ENCODE results near the gene TBCEL.
"Not testable (repeated sequence)": the region's sequence is repeated elsewhere in the genome, so short reads cannot be mapped to it uniquely, and the experiment has no call there.

TBCEL gene, protein sequence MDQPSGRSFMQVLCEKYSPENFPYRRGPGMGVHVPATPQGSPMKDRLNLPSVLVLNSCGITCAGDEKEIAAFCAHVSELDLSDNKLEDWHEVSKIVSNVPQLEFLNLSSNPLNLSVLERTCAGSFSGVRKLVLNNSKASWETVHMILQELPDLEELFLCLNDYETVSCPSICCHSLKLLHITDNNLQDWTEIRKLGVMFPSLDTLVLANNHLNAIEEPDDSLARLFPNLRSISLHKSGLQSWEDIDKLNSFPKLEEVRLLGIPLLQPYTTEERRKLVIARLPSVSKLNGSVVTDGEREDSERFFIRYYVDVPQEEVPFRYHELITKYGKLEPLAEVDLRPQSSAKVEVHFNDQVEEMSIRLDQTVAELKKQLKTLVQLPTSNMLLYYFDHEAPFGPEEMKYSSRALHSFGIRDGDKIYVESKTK

DNA sequence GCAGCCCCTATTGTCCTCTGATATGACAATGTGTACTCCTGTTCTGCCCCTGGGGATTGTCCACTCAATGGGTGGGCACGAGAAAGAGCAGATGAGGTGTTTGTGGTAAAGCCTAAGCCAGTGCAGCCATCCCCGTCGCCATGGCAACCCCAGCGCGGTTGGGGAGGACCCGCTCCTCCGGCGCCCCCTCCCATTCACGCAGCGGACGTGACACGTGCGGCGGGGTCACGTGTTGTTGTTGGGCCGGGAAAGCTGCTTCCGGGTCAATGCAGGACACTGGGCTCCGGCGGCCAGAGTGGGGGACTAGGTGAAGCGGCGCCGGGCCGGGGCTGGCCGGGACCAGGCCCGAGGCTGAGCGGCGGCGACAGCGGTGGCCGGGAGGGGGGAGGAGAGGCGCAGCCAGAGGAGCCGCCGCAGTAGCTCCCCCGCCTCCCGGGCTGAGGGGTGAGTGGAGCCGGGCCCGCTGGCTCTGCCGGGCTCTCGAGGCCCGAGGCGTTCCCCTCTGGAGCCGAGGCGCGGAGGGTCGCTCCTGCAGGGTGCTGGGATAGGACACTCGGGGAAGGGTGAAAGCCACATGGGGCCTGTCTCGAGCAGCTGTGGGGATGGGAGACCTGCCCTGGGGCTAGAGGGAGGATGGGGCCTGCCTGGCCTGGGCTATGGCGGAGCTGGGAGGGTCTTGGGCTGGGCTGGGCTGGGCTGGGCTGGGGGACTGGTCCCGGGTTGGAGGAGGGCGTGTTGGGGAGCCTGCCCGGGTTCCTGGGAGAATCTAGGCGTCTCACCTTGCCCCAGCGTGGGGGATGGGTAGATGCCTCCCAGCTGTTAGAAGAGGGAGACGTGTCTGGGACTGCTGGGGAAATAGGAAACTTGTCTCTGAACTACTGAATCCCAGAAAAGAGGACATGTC, at the start of gene TBCEL:
Gene TBCEL (plus strand): TSS at position 255 of the 904 bp plus-strand sequence. CDS start 21,589 bp downstream, outside the sequence.
- peak within 1 kb of the TSS; percentile 80 for H3K4me3 ChIP-seq (ENCODE audit: low read depth, low read length)

DNA sequence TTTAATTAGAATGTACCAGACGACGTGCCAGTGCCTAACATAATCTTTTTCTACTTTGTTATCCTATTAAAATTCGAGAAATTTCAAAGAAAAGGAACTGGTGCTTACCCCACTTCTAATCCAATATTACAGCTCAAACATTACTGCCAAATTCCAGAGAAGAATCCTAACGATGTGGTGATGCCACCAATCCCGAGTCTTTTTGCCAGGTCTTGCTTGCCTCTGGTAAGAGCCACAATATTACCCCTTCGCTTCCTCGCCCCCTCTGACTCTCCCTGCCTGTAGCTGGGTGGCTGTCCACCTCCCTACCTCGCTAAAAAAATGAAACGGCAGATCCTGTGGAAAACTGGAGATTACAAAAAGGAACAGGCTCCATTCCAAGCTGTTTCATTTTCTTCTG, 49.4 kb upstream of the TBCEL start:
- no peak overlapping the region for H3K4me3 ChIP-seq (ENCODE audit: low read depth, low read length)

DNA sequence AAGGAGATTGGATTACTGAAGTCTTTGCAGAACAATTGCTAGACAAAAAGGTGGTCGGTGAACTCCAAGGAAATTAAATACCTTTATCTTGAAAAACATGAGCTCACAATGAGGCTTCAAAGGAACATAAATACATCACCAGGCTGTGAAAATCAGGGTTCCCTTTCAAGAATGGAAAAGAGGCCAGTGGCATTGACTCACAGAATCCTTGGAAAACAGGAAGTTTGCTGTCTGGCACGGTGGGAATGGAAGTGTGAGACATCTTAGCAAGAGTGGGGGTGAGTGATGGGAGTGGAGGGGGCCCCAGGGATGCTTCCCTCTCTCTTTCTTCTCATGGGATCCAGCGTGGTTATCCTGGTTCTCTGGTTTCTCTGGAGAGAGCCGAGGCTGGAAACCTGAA, 48.9 kb upstream of the TBCEL start:
- H3K4me3 ChIP-seq (ENCODE audit: low read depth, low read length), result no peak overlapping the region

DNA sequence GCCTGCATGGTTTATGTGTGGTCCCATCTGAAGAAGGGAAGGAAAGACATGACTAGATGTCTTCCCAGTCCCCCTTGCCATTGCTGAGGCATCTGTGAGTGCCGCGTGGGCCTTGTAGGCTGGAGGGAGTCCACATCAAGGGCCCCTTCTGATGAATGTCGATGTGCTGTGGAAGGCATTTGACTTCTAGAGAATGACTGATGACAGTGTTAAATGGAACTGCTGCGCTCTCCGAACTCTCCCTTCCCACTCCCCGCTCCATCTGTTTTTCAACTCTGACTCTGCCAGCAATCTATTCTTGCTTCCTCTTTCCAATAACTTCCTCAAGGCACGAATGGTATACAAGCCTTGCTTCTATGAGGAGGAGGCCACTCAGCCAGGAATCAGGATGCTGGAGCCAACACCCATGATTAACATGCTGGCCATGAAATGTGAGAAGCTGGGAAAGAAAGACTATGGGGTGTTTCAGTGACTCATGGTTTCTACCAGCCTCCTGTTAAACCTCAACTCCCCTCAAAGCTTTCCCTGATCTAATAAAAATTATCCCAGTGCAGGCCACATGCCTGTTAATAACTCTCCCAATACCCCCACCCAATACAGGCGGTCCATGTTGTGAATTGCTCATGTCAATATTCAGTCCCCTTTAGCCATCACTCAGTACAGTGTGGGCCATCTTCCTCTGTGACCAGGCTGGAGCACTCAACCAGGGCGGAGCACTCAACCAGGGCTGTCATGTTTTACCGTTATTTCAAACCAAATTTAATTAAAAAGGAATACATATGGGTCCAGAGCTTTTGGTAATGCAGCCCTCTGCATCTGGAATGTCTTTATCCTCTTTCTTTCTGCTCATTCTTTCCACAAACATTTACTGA, 46.4 kb upstream of the TBCEL start:
- no peak overlapping the region for H3K4me3 ChIP-seq (ENCODE audit: low read depth, low read length)

DNA sequence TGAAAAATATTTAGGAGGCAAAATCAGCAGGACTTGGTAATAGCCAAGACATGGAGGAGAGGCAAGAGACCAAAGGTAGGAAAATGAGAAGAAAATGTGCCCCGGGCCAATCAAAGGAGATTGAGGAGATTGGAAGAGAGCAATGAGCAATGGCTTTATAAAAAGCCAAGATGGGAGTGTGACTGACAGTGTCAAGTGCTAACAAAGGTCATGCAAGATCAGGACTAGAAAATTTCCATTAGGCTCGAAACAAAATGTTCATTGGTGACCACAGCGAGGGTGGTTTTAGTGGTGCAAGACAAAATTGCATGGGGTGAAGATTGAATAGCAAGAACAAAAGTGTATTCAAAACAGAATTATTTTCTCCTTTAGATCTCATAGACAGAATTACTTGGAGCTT, 45.2 kb upstream of the TBCEL start:
- no peak overlapping the region for H3K4me3 ChIP-seq (ENCODE audit: low read depth, low read length)

DNA sequence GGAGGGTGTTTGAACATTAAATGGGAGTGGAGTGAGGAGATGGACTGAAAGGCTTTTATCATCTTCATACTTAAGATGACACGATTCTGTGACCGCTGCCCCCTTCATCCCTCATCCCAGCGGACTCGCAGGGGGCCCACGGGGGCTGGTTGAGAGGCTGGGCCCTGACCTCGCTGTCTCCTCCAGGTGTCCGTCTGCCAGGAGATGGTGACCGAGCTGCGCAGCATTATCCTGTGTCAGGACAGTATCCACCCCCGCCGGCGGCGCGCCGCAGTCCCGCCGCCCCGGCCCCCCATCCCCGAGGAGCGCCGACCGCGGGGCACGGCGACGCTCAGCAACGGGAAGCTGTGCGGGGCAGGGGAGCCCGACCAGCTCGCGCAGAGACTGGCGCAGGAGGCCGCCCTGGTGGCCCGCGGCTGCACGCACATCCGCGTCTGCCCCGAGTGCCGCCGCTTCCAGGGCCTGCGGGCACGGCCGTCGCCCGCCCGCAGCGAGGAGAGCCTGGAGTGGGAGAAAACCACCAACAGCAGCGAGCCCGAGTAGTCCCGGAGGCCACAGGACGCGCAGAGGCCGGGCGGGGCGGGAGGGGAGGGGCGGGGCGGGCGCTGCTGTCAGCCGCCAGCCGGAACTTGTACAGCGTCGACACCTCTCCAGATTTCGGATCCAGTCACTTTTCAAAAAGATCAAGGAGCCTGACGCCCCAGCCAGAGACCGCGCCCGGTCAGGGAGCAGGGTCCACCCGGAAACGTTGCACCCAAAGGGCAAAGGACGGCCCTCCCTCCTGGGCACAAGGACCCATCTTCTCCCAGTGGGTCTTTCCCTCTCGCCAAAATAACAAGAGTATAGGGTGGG, 38.0 kb upstream of the TBCEL start:
- H3K4me3 ChIP-seq (ENCODE audit: low read depth, low read length), result no peak overlapping the region

DNA sequence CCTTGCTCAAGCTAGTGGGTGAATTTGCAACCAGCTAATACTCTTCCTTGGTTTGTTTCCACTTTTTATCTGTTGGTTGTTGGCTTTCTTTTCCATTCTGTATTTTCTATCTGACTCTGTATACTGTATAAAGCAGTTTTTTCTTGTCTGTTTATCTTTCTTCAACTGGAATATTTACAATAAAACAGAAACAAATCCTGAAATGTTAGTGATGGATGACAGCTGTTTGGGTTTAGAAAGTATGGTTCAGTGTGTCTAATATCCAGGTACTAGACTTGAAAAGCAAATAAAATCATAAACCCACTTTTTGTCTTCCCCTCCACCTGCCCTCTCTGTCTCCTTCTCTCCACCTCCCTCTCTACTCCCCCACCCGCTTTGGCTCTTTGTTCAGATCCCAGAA, 35.3 kb upstream of the TBCEL start:
- H3K4me3 ChIP-seq (ENCODE audit: low read depth, low read length), result no peak overlapping the region

DNA sequence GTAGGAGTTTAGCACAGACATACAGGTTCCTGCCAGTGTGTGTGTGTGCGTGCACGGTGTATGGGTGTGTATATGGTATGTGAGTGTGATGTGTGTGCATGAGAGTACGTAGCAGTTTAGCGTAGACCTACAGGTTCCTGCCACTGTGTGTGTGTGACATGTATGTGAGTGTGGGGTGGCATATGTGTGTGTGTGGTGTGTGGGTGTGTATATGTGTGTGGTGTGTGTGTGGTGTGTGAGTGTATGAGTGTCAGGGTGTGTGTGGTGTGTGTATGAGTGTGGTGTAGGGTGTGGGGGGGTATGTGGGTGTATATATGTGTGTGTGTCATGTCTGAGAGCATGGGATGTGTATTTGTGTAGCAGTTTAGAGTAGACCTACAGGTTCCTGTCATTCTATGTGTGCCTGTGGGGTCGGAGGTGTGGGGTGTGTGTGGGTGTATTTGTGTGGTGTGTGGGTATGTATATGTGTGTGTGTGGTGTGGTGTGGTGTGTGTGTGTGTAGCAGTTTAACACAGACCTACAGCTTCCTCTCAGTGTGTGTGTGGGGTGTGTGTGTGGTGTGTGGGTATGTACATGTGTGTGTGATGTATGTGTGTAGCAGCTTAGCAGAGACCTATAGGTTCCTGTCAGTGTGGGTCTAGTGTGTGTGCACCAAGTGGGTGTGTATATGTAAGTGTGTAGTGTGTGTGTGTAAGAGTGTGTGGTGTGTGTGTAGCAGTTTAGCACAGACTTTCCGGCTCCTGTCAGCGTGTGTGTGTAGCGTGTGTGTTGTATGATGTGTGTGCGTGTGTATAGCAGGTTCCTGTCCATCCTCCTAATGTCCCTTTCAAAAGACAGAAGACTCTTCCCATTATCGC, 31.8 kb upstream of the TBCEL start:
- H3K4me3 ChIP-seq (ENCODE audit: low read depth, low read length), result no peak overlapping the region

DNA sequence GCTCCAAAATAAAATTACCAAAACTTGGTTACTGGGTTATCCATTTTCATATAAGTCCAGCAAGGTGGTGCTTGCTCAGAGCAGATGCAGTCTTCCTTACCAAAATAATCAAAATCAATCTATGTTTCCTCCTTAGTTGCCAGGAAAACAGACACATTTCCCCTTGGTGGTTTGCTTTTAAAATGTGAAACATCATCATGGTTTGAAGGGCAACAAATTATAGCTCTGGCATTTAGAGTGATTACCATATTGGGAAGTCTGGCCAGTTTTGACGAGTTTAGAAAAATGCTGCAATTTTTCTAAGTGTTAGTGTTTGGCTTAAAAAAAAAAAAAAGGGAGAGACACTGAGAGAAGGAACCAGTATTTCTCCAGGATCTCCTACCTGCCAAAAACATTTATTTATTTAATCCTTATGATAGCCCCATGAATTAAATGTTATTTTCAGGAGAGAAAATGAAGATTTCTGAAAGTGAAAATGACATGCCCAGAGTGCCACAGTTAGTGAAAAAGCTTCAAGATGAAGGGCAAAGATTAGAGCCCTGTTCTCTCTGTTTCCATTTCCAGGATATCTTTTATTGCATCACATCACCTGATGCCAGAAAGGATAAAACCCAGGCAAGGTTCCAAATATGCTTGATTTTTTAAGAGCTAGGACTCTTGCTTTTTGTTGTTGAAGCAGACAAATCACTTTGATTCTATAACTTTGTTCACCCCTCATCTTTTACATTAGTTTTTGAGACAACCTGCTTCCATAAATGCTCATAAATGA, 29.6 kb upstream of the TBCEL start:
- H3K4me3 ChIP-seq (ENCODE audit: low read depth, low read length), result no peak overlapping the region

DNA sequence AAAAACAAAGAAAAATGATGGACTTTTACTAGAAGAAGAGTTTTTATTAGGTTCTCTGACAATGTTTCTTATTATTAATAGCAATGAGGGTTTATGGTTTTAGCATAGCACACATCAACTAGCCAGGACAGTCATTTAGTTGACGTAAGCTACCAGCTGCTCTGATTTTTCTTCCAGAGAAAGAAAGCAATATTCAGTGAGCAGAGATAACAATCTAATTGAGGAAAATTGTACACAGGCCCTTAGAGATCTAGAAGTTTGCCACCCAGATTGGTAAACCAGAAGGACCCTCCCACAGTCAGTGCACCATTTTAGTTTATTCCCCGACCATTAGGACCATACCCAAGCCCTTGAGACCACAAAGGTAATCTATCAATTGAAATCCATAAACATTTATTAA, 28.7 kb upstream of the TBCEL start:
- no peak overlapping the region for H3K4me3 ChIP-seq (ENCODE audit: low read depth, low read length)

DNA sequence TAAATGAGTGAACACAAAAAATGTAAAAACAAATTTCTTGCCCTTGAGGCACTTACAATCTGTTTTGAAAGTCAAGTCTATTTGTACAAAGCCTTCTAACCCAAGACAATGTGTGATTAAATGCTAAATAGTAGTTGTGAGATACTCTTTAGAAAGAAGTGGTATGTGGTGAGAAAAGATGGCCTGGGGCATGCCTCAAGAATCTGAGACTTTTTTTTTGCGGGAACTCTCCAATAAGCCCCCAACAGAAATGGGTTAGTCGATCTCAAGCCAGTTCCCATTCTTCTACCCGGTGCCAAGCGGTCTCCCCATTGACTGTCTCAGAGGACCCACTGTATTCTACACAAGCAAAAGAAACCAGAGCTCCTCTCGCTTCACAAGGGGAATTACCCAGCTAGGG, 26.9 kb upstream of the TBCEL start:
- H3K4me3 ChIP-seq (ENCODE audit: low read depth, low read length), result no peak overlapping the region

DNA sequence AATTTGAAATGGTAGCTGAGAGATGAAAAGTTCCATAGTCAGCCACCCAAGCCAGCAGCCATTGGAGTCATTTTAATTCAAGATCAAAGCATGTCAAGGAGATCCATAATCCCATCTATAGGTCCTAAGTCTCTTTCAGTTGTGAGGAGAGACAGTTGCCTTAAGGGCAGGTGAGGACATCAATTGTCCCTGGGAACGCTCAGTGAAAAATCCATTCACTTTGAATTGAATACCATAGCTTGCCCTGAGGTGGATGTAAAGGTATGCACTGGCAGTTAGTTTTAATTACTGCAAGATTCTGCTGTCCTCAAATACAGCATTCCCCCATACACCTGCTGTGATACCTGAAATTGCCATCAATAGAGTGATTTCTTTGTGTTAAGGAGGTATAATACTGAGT, 25.3 kb upstream of the TBCEL start:
- no peak overlapping the region for H3K4me3 ChIP-seq (ENCODE audit: low read depth, low read length)

DNA sequence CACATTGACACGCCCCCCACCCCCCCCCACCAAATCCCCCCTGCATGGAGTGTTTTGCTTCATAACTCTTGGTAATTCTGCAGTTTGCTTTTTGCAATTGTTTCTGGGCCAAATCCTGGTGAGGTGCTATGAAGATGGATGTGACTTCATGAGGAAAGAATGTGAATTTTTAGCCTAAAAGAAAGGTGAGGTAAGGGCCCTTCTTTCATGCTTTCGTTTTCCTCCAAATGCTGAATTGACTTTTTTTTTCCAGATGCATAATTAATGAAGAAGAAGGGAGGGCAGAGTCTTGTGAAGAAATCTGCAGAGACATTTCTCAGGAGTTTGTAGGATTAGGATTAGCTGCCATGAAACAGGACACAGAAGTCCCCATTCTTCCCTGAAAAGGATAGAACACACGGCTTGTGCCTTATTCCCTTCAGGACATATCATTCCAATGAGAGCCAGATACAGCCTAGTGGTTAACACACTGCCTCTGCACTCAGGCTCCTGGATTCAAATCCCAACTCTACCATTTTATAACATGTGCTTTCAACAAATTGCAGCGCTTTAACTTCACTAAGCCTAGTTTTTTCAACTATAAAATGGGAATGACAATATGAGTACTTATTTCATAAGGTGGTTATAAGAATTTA, 19.6 kb upstream of the TBCEL start:
- no peak overlapping the region for H3K4me3 ChIP-seq (ENCODE audit: low read depth, low read length)

DNA sequence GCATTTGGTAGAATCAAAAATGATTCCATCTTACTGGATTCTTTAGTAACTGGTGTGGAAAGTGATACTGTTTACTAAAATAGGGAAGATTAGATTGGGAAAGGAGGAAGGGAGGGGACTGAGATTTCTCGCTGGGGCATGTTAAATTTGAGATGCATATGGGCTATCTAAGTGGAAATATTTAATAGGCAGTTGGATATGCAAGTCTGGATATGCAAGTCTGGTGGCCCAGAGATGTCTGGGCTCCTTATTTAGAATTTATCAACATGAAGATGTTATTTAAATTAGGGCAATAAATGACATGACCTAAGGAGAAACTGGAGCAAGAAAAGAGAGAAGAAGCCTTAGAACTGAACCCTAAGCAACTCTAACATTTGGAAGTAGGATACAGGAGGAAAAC, 17.0 kb upstream of the TBCEL start:
- no peak overlapping the region for H3K4me3 ChIP-seq (ENCODE audit: low read depth, low read length)

DNA sequence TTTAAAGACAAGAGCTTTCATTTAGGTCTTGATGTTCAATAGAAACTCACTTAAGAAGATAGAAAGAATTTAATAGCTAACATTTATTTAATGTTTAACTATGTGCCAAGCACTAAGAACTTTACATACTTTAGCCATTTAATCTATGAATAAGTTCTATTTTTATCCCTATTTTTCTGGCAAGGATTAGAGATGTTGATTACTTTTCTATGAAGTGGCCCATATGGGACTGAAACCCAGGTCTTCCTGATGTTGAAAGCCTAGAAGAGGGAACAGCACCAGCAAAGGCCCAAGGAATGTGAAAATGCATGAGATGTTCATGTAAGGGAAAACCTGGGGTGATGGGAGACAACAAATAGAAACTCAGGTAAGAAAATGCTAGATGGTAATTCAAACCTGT, 15.4 kb upstream of the TBCEL start:
- H3K4me3 ChIP-seq (ENCODE audit: low read depth, low read length), result no peak overlapping the region

DNA sequence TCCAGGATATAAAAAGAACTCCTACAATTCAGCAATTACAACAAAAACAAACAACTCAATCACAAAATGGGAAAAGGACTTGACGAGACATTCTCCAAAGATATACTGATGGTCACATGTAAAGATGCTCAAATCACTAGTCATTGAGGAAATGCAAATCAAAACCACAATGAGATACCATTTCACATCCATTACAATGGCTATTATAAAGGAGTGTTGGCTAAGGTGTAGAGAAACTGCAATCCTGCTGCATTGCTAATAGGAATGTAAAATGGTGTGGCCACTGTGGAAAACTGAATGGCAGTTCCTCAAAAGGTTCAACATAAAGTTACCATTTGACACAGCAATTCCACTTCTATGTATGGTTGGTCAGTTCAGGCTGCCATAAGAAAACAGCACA, 11.8 kb upstream of the TBCEL start:
- H3K4me3 ChIP-seq (ENCODE audit: low read depth, low read length), result no peak overlapping the region

DNA sequence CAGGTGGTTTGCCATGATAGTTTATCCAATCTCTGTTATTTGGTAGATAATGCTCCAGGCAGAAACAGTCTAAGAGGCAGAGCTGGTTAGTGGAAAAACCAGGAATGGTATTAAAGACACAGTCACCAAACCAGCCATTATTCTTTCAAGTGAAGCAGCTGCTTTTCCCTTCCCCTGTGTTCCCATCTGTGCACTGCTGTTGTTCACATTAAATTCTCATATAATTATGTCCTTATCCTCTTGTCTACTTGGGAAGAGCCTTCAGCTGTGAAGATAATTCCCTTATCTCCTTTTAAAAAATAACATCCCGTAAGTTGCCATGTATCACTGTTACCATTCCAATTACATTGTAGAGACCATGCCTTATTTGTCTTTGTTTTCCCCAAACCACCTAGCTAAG, 5.2 kb upstream of the TBCEL start:
- H3K4me3 ChIP-seq (ENCODE audit: low read depth, low read length), result no peak overlapping the region

DNA sequence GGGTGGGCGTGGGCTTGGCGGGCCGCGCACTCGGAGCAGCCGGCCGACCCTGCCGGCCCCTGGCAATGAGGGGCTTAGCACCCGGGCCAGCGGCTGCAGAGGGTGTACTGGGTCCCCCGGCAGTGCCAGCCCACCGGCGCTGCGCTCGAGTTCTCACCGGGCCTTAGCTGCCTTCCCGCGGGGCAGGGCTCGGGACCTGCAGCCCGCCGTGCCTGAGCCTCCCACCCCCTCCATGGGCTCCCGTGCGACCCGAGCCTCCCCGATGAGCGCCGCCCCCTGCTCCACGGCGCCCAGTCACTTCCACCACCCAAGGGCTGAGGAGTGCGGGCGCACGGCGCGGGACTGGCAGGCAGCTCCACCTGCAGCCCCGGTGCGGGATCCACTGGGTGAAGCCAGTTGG, 2.2 kb upstream of the TBCEL start:
- H3K4me3 ChIP-seq (ENCODE audit: low read depth, low read length), result not testable (repeated sequence)

Data from iPS-11a (cell line).